Subcutaneous adipose tissue (tissue), 4 donors: ENCODE results near the gene SERGEF. TPM values are rescaled to one million over a fixed set of nuclear protein-coding genes. Genes with fewer than 3 reads are reported as not detected.

Experiments used
- total RNA-seq, 4 donors: library from RNA; depleted of rRNA; stranded (reverse); fragments of >200 nt; gene quantifications; one replicate each; pipeline ENCODE4 v1.1.0, GENCODE V29; 2016
- TF ChIP-seq, protein P1 (sequence below): fragments of 450-650 bp; IDR thresholded peaks from one replicate; pipeline ENCODE4 v1.5.1; 2016; ENCODE audit warnings: low read depth, mild to moderate bottlenecking, control low read depth, antibody characterized with exemption, moderate library complexity

Gene SERGEF
- total RNA-seq, 4 donors from 2014 or later = 22.2 to 27.9 (median 26.1) TPM

DNA sequence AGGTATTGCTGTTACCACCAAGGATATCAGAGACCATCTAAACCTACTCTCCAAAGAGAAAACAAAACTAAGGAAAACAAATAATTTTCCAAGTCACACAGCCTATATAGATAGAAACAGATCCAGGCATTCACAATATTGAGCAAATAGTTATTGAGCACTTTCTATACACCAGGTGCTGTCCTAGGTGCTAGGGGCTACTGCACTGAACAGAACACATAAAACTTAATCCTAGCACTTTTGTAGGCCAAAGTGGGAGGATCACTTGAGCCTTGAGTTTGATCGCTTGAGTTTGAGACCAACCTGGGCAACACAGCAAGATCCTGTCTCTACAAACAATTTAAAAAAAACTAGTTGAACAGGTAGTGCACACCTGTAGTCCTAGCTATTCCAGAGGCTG, 44.6 kb downstream of the SERGEF start:
- TF ChIP-seq, protein P1, sequence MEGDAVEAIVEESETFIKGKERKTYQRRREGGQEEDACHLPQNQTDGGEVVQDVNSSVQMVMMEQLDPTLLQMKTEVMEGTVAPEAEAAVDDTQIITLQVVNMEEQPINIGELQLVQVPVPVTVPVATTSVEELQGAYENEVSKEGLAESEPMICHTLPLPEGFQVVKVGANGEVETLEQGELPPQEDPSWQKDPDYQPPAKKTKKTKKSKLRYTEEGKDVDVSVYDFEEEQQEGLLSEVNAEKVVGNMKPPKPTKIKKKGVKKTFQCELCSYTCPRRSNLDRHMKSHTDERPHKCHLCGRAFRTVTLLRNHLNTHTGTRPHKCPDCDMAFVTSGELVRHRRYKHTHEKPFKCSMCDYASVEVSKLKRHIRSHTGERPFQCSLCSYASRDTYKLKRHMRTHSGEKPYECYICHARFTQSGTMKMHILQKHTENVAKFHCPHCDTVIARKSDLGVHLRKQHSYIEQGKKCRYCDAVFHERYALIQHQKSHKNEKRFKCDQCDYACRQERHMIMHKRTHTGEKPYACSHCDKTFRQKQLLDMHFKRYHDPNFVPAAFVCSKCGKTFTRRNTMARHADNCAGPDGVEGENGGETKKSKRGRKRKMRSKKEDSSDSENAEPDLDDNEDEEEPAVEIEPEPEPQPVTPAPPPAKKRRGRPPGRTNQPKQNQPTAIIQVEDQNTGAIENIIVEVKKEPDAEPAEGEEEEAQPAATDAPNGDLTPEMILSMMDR = no peak

DNA sequence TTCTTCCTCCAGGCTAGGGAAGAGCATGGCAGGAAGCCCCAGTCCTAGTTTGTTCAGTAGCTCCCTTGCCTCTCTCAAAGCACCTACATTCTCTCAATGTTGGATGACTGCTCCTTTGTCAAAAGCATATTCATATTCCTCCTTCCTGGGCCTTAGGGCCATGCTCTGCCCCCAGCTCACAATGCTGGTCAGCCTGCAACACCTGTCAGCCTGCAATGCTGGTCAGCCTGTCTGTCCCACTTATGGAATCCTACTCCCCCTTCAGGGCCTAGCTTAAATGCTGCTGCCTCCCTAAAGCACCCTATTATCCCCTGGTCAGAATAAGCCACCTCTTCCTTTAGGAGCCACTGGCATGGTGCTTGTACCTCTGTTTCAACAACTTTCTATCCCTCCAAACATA, 45.2 kb downstream of the SERGEF start:
- TF ChIP-seq, protein P1 = no peak

DNA sequence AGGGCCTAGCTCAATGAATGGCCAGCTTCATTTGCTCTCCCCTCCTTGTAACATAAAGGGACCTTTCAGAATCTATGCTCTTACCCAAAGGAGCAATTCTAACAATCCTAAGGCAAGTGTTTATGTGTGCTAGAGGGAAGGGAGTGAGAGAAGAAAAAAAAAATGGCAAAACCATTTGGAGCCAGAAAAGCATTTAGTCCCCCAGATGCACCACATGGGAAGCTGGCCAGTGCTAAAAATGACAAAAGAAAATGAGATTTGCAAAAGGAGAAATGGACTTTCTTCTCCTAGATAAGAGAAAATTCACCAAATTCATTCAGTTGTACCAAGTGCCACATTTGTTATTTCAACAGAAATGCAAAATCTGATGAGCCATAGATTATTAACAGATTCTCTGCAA, 52.8 kb downstream of the SERGEF start:
- TF ChIP-seq, protein P1 = no peak

DNA sequence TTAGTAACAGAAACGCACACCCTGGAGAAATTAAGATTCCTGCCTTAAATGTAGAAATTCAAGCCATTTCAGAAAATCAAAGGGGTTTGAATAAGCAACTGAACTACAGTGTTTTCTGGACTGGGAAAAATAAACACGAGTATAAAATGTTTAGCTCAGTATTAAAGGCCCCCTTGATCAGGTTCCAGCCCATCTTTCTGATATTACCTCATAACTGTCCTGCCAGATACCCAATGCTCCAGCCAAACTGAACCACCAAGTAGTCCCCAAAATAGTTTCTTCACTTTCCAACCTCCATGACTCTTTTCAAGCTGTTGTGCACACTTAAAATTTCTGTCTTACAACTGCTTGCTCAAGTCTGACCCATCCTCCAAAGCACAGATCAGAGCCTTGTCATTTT, 54.4 kb downstream of the SERGEF start:
- TF ChIP-seq, protein P1 = no peak

DNA sequence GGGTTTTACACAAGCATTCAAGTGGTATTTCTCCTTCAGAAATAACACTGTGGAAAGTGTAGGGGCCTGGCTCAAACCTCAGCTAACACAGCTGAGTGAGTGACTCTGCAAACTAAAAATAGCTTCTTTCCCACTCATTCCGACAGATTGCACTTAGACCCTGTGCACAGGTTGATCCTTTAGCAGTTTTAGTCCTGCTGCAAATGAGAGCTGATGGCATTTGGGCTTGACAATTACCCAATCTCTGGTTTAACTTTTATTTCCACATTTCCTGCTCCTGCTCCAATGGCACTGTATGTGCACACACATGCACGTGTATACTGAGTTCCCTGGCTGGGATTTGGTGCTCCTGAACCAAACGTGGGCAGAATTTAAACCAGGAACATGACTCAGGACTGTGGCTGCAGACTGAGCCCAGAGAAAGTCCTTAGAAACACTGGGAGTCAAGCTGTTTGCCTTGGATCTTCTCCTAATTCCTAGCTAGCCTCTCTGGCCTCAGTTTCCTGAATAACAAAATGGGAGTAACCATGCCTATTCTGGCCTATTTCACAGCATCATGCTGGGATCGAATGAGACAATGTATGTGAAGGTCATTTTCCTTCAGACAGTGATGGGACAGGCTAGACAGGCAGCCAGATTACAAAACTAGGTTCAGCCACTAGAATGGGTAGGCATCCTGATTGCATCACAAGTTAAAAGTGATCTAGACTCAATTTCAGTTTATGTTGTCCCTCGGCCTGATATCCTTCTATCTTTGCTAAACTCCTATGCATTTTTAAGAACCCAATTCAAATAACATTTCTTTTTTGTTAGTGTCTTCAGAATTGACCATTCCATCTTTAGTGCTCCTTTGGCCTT, 58.2 kb downstream of the SERGEF start:
- TF ChIP-seq, protein P1 = no peak

DNA sequence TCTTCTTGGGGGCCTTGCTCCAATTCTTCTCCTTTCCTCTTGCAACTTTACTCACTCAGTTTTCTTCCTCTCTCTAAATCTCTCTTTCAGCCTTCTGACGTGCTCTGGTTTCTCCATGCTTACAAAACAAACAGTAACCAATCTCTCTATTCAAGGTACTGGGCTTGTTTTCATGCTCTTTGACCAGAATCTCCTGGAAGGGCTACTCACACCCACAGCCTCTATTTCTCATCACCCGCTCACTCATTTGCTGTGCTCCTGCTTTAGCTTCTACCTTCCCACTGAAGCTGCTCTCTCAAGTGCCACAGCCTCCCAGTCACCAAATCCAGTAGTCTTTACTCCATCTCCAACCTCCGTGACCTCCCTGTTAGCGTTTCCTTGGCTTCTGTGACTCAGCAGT, 60.4 kb downstream of the SERGEF start:
- TF ChIP-seq, protein P1 = no peak

GRCh38 chr11:17951685-17952388, 61.0 kb downstream of the SERGEF start:
- TF ChIP-seq, protein P1 = no peak
